ENCODE measurements around the gene ZNF350.
"Not testable (repeated sequence)": the region's sequence is repeated elsewhere in the genome, so short reads cannot be mapped to it uniquely, and the experiment has no call there.

The ZNF350 gene

GRCh38 chr19:51959791-51960190 lies 26.8 kb downstream of the ZNF350 start:
- Histone ChIP-seq H3K4me3 (ENCODE audit: low read length) (no peak overlapping the region), H3K4me2 (ENCODE audit: low read depth, low read length) (no peak overlapping the region), H3F3A (ENCODE audit: insufficient read depth, low read length) (no peaks in the 10 kb centered on the region), H4K20me1 (ENCODE audit: insufficient read depth, low read length) (no peaks in the 10 kb centered on the region), H3K4me1 (ENCODE audit: low read length) (no peaks in the 10 kb centered on the region), H3K79me2 (ENCODE audit: low read length) (no peaks in the 10 kb centered on the region), H3K9me3 (replicated peaks; ENCODE audit: insufficient read depth, low read length) (no peaks in the 10 kb centered on the region), H3K36me3 (replicated peaks; ENCODE audit: insufficient read depth, low read length) (no peaks in the 10 kb centered on the region), H3K27me3 (replicated peaks; ENCODE audit: insufficient read depth, low read length) (no peaks in the 10 kb centered on the region), H3K9me2 (replicated peaks; ENCODE audit: insufficient read depth, low read length) (no peaks in the 10 kb centered on the region), H3K9ac (ENCODE audit: low read length) (no peak overlapping the region), H2AFZ (ENCODE audit: low read length) (no peak overlapping the region), H3K27ac (ENCODE audit: low read length) (no peak overlapping the region)
- no peak for DNase-seq
- TF ChIP-seq EZH2 (optimal IDR thresholded peaks at IDR 0.05; ENCODE audit: low read depth, low read length) (no peak), EZH2phosphoT487 (IDR thresholded peaks at IDR 0.05; ENCODE audit: low read length) (no peak), CTCF (IDR thresholded peaks at IDR 0.05; ENCODE audit: low read length) (no peak)

DNA sequence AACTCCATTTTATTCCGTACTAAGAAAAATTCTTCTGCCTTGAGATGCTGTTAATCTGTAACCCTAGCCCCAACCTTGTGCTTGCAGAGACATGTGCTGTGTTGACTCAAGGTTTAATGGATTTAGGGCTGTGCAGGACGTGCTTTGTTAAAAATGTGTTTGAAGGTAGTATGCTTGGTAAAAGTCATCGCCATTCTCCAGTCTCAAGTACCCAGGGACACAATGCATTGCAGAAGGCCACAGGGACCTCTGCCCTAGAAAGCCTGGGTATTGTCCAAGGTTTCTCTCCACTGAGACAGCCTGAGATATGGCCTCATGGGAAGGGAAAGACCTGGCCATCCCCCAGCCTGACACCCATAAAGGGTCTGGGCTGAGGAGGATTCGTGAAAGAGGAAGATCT lies 28.8 kb downstream of the ZNF350 start:
- H3K27ac ChIP-seq (ENCODE audit: low read length); H3K9me3 ChIP-seq (replicated peaks; ENCODE audit: insufficient read depth, low read length); H3K36me3 ChIP-seq (replicated peaks; ENCODE audit: insufficient read depth, low read length); H3K79me2 ChIP-seq (ENCODE audit: low read length); DNase-seq; H2AFZ ChIP-seq (ENCODE audit: low read length); H3K4me2 ChIP-seq (ENCODE audit: low read depth, low read length); H4K20me1 ChIP-seq (ENCODE audit: insufficient read depth, low read length); H3K4me3 ChIP-seq (ENCODE audit: low read length); H3F3A ChIP-seq (ENCODE audit: insufficient read depth, low read length); H3K9ac ChIP-seq (ENCODE audit: low read length); H3K4me1 ChIP-seq (ENCODE audit: low read length); H3K9me2 ChIP-seq (replicated peaks; ENCODE audit: insufficient read depth, low read length); H3K27me3 ChIP-seq (replicated peaks; ENCODE audit: insufficient read depth, low read length): not testable (repeated sequence)

DNA sequence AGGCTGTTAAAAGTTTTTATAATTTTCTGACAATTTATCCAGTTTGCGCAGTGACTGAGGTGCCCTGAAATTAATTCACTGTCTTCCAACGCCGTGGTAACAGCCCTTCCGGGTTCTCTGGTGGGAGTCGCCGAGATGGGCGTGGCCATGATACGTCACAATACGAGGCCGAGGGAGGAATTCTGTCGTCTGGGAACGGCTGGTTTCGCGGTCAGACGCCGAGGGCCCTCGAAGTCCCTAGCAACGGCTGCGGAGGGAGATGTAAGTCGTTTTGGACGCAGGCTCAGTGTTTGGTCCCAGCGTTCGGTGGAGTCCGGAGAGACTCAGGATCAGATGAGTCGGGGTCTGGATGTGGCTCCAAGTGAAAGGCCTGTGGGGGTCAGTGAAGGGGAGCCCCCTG lies 37.7 kb downstream of the ZNF350 start:
- Histone ChIP-seq H3K9me3 (replicated peaks; ENCODE audit: insufficient read depth, low read length) (no peaks in the 10 kb centered on the region), H3K4me1 (ENCODE audit: low read length) (no peaks in the 10 kb centered on the region), H3K4me2 (ENCODE audit: low read depth, low read length) (no peak overlapping the region), H3K27me3 (replicated peaks; ENCODE audit: insufficient read depth, low read length) (no peaks in the 10 kb centered on the region), H2AFZ (ENCODE audit: low read length) (no peak overlapping the region), H3K79me2 (ENCODE audit: low read length) (no peaks in the 10 kb centered on the region), H3K36me3 (replicated peaks; ENCODE audit: insufficient read depth, low read length) (no peaks in the 10 kb centered on the region), H3K27ac (ENCODE audit: low read length) (no peak overlapping the region), H3K9ac (ENCODE audit: low read length) (no peak overlapping the region), H3F3A (ENCODE audit: insufficient read depth, low read length) (no peaks in the 10 kb centered on the region), H3K4me3 (ENCODE audit: low read length) (no peak overlapping the region), H3K9me2 (replicated peaks; ENCODE audit: insufficient read depth, low read length) (no peaks in the 10 kb centered on the region), H4K20me1 (ENCODE audit: insufficient read depth, low read length) (no peaks in the 10 kb centered on the region)
- DNase-seq, result no peak
- TF ChIP-seq EZH2phosphoT487 (IDR thresholded peaks at IDR 0.05; ENCODE audit: low read length) (no peak), CTCF (IDR thresholded peaks at IDR 0.05; ENCODE audit: low read length) (no peak), EZH2 (optimal IDR thresholded peaks at IDR 0.05; ENCODE audit: low read depth, low read length) (no peak)

GRCh38 chr19:51946602-51947001 lies 40.0 kb downstream of the ZNF350 start:
- Histone ChIP-seq H4K20me1 (ENCODE audit: insufficient read depth, low read length) (no peaks in the 10 kb centered on the region), H3F3A (ENCODE audit: insufficient read depth, low read length) (no peaks in the 10 kb centered on the region), H3K79me2 (ENCODE audit: low read length) (no peaks in the 10 kb centered on the region), H3K27me3 (replicated peaks; ENCODE audit: insufficient read depth, low read length) (no peaks in the 10 kb centered on the region), H2AFZ (ENCODE audit: low read length) (no peak overlapping the region), H3K9me3 (replicated peaks; ENCODE audit: insufficient read depth, low read length) (no peaks in the 10 kb centered on the region), H3K36me3 (replicated peaks; ENCODE audit: insufficient read depth, low read length) (no peaks in the 10 kb centered on the region; the same call in 1 of the 2 replicates), H3K27ac (ENCODE audit: low read length) (no peak overlapping the region), H3K4me1 (ENCODE audit: low read length) (no peaks in the 10 kb centered on the region), H3K9ac (ENCODE audit: low read length) (no peak overlapping the region), H3K4me2 (ENCODE audit: low read depth, low read length) (no peak overlapping the region), H3K9me2 (replicated peaks; ENCODE audit: insufficient read depth, low read length) (no peaks in the 10 kb centered on the region), H3K4me3 (ENCODE audit: low read length) (no peak overlapping the region)
- TF ChIP-seq EZH2phosphoT487 (IDR thresholded peaks at IDR 0.05; ENCODE audit: low read length) (no peak), CTCF (IDR thresholded peaks at IDR 0.05; ENCODE audit: low read length) (no peak), EZH2 (optimal IDR thresholded peaks at IDR 0.05; ENCODE audit: low read depth, low read length) (no peak)
- DNase-seq, result no peak

Data from MM.1S (cell line).